Measurements from ENCODE around the gene PYGB.
"Not testable (repeated sequence)": the region's sequence is repeated elsewhere in the genome, so short reads cannot be mapped to it uniquely, and the experiment has no call there.

The PYGB gene

DNA sequence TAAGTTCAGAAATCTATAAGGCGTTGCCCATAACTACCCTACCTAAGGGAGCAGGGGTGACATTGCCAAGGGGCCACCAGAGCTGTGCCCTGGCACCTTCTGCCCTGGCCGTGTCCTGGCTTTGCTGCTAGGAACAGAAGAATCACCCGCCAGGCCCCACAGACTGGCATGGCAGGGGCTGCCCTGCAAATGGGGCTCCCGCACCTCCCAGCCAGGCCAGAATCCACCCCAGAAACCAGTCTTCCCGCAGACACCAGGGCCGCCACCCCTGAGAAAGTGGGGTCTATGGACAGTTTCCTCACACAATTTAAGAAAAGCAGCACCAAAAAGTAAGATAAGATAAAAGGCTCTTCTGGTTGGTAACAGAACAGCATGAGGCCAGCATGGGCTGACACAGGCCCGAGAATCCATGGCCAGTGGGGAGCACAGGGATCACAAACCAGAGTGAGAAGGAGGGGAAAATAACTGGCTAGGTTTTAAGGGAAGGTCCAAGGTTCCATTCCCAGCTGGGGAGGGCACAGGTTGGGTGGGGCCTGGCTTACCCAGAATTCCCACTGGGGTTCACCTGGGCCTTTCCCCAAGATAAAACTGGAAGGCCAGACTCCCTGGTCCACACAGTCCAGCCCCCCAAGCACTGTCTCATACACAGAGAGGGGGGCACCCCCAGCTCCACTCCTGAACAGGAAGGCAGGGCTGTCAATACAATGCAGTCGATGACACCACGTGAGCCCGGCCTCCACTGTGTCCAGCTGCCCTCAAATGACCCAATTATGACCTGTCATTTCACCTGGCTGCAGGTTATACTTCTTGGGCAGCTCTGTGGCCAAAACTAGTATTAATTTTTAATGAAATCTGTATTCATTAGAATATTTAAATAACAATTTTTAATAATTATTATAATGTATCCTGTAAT lies 59.4 kb downstream of the PYGB start:
- Histone ChIP-seq H3K4me1 (ENCODE audit: control insufficient read depth, insufficient read depth, low read length) (no peaks in the 10 kb centered on the region), H3K9me3 (ENCODE audit: control insufficient read depth, insufficient read depth, low read length) (no peaks in the 10 kb centered on the region), H3K27me3 (ENCODE audit: control insufficient read depth, insufficient read depth, low read length) (no peaks in the 10 kb centered on the region), H3K9ac (ENCODE audit: low read depth, low read length) (no peak overlapping the region), H3K36me3 (ENCODE audit: control insufficient read depth, insufficient read depth, low read length) (peaks cover 4% of the 10 kb centered on the region), H3K4me3 (ENCODE audit: low read depth, low read length) (no peak overlapping the region)

GRCh38 chr20:25308083-25308491 lies 60.2 kb downstream of the PYGB start:
- Histone ChIP-seq H3K27me3 (ENCODE audit: control insufficient read depth, insufficient read depth, low read length) (no peaks in the 10 kb centered on the region), H3K9me3 (ENCODE audit: control insufficient read depth, insufficient read depth, low read length) (no peaks in the 10 kb centered on the region), H3K9ac (ENCODE audit: low read depth, low read length) (no peak overlapping the region), H3K4me3 (ENCODE audit: low read depth, low read length) (no peak overlapping the region), H3K36me3 (ENCODE audit: control insufficient read depth, insufficient read depth, low read length) (peaks cover 4% of the 10 kb centered on the region), H3K4me1 (ENCODE audit: control insufficient read depth, insufficient read depth, low read length) (no peaks in the 10 kb centered on the region)

DNA sequence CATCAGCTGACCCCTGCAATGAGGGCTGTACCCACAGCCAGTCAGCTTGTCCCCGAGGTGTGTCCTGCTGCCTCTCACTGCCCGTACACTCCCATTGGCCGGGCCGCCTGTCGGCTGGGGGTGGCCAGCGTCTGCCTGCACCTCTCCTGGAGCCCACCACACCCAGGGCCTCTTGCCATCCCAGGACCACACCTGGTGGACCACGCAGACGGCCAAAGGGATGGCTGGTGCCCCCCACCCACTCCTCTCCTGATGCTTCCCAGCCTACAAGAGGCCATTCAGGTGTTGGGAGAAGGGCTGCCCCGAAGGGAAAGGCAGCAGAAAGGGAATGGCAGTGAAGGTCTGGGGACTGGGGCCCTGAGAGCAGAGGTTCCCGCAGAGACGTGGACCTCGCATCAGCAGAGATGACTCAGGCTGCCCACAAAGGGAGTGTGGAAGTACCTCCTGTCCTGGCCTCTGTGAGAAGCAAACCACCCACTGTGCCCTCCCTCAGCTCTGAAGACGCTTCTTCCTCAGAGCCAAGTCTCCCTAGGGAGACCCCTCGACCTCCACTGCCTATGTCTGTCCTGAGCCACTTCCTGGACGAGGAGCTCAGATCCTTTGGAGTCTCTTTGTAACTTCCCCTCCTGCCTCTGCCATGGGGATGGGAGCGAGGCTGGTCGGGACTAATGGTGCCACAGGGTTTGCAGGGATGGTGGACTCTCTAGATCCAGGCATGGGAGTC lies 60.9 kb downstream of the PYGB start:
- Histone ChIP-seq H3K9ac (ENCODE audit: low read depth, low read length) (no peak overlapping the region), H3K36me3 (ENCODE audit: control insufficient read depth, insufficient read depth, low read length) (peaks cover 4% of the 10 kb centered on the region), H3K27me3 (ENCODE audit: control insufficient read depth, insufficient read depth, low read length) (no peaks in the 10 kb centered on the region), H3K4me1 (ENCODE audit: control insufficient read depth, insufficient read depth, low read length) (no peaks in the 10 kb centered on the region), H3K4me3 (ENCODE audit: low read depth, low read length) (no peak overlapping the region), H3K9me3 (ENCODE audit: control insufficient read depth, insufficient read depth, low read length) (no peaks in the 10 kb centered on the region)

DNA sequence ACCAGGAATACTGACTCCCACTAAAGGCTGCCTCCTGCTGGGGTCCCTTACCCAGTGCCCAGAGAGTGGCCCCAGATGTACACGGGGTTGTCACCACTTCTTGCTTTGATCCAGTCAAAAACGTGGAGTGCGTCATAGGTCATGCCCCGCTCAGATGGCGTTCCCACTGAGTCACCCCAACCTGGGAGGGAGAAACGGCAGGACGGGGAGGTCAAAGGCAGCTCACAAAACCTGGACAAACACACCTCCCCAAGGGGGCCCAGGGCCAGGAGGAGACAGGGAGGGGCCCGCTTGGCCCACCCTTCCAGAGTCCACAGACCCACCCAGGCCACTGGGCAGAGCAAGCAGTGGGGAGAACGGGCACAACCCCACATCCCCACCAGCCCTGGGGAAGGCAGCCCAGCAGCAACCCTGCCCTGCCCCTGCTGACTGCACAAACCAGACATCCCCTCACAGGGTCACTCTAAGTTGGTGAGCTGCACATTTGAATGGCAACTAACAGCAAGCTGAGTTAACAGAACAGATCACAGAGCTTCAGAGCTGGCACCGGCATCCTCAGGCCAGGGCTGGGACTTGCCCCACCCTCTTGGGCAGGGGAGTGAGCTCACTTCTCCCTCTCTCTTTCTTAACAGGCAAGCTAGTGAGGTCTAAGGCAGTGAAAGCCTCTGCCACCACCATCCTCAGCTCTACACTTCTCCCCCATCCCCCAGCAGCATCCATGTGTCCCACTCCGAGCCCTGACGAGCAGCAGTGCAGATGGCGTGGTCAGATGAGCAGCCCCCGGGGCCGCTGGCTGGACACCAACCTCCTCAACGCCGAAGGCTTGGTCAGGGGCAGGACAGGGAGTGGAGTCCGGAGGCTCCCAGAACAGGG lies 61.7 kb downstream of the PYGB start:
- Histone ChIP-seq H3K4me3 (ENCODE audit: low read depth, low read length) (no peak overlapping the region), H3K36me3 (ENCODE audit: control insufficient read depth, insufficient read depth, low read length) (no peaks in the 10 kb centered on the region), H3K9ac (ENCODE audit: low read depth, low read length) (no peak overlapping the region), H3K4me1 (ENCODE audit: control insufficient read depth, insufficient read depth, low read length) (no peaks in the 10 kb centered on the region), H3K9me3 (ENCODE audit: control insufficient read depth, insufficient read depth, low read length) (no peaks in the 10 kb centered on the region), H3K27me3 (ENCODE audit: control insufficient read depth, insufficient read depth, low read length) (no peaks in the 10 kb centered on the region)

- Histone ChIP-seq H3K9me3 (ENCODE audit: control insufficient read depth, insufficient read depth, low read length) (no peaks in the 10 kb centered on the region), H3K9ac (ENCODE audit: low read depth, low read length) (no peak overlapping the region), H3K4me1 (ENCODE audit: control insufficient read depth, insufficient read depth, low read length) (no peaks in the 10 kb centered on the region), H3K36me3 (ENCODE audit: control insufficient read depth, insufficient read depth, low read length) (no peaks in the 10 kb centered on the region), H3K4me3 (ENCODE audit: low read depth, low read length) (no peak overlapping the region), H3K27me3 (ENCODE audit: control insufficient read depth, insufficient read depth, low read length) (no peaks in the 10 kb centered on the region)
Observed at GRCh38 chr20:25310268-25310920, 62.5 kb downstream of the PYGB start.

DNA sequence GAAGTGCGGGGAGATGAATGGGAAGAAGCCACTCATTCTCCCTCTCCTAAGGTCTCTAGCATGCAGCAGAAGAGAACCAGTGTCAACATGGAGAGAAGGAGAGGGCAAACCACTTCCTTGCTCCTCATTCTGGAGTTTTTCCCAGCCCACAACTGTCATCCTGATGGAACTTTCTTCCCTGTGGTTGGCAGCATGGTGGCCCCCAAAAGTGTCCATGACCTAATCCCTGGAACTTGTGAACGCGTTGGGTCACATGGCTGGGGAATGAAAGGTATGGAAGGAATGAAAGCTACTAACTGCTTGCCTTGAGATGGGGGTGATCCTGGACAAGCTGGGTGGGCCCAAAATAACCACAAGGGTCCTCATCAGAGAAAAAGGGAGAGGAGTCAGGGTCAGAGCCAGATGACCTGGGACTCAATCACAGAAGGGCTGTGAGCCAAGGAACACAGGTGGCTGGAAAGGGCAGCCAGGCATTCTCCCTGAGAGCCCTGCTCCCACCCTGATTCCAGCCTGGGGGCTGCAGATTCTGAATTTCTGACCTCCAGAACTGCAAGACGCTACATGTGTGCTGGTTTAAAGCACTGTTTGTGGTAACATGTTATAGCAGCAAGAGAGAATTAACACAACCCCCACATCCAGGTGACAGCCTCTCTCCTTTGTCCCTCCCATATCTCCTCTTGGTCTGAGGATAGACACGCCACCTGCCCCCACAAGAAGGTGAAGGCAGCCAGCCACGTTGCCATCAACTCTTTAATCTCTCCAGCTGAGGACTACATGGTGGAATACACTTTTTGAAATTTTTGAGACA lies 63.2 kb downstream of the PYGB start:
- Histone ChIP-seq H3K4me3 (ENCODE audit: low read depth, low read length) (no peak overlapping the region), H3K36me3 (ENCODE audit: control insufficient read depth, insufficient read depth, low read length) (no peaks in the 10 kb centered on the region), H3K27me3 (ENCODE audit: control insufficient read depth, insufficient read depth, low read length) (no peaks in the 10 kb centered on the region), H3K9ac (ENCODE audit: low read depth, low read length) (no peak overlapping the region), H3K4me1 (ENCODE audit: control insufficient read depth, insufficient read depth, low read length) (no peaks in the 10 kb centered on the region), H3K9me3 (ENCODE audit: control insufficient read depth, insufficient read depth, low read length) (no peaks in the 10 kb centered on the region)

DNA sequence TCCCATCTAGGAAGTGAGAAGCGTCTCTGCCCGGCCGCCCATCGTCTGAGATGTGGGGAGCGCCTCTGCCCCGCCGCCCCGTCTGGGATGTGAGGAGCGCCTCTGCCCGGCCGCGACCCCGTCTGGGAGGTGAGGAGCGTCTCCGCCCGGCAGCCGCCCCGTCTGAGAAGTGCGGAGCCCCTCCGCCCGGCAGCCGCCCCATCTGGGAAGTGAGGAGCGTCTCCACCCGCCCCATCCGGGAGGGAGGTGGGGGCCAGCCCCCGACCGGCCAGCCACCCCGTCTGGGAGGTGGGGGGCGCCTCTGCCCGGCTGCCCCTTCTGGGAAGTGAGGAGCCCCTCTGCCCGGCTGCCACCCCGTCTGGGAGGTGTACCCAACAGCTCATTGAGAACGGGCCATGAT lies 64.8 kb downstream of the PYGB start:
- not testable (repeated sequence) for H3K4me1 ChIP-seq (ENCODE audit: control insufficient read depth, insufficient read depth, low read length); H3K36me3 ChIP-seq (ENCODE audit: control insufficient read depth, insufficient read depth, low read length)

DNA sequence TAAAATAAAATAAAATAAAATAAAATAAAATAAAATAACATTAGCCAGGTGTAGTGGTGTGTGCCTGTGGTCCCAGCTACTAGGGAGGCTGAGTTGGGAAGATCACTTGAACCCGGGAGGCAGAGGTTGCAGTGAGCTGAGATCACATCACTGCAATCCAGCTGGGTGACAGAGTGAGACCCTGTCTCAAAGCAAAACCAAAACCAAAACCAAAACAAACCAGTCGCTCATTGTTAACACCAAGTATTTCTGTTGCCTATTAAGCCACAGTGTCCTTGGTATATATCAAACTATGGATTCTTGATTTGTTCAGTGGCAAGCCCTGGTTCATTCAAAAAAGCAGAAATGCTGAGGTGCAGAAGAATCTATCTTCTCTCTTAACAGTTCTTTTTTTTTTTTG lies 65.7 kb downstream of the PYGB start:
- Histone ChIP-seq H3K4me3 (ENCODE audit: low read depth, low read length) (no peak overlapping the region), H3K9me3 (ENCODE audit: control insufficient read depth, insufficient read depth, low read length) (no peaks in the 10 kb centered on the region), H3K36me3 (ENCODE audit: control insufficient read depth, insufficient read depth, low read length) (peaks cover 4% of the 10 kb centered on the region)

More for the DNA sequence above, 64.8 kb downstream of the PYGB start:
- not testable (repeated sequence) for H3K9me3 ChIP-seq (ENCODE audit: control insufficient read depth, insufficient read depth, low read length); H3K27me3 ChIP-seq (ENCODE audit: control insufficient read depth, insufficient read depth, low read length); H3K4me3 ChIP-seq (ENCODE audit: low read depth, low read length); H3K9ac ChIP-seq (ENCODE audit: low read depth, low read length)

GRCh38 chr20:25314497-25315417 lies 66.9 kb downstream of the PYGB start:
- Histone ChIP-seq H3K9ac (ENCODE audit: low read depth, low read length) (no peak overlapping the region), H3K4me3 (ENCODE audit: low read depth, low read length) (no peak overlapping the region), H3K36me3 (ENCODE audit: control insufficient read depth, insufficient read depth, low read length) (peaks cover 6% of the 10 kb centered on the region), H3K27me3 (ENCODE audit: control insufficient read depth, insufficient read depth, low read length) (no peaks in the 10 kb centered on the region), H3K4me1 (ENCODE audit: control insufficient read depth, insufficient read depth, low read length) (no peaks in the 10 kb centered on the region), H3K9me3 (ENCODE audit: control insufficient read depth, insufficient read depth, low read length) (no peaks in the 10 kb centered on the region)

More for the DNA sequence above, 65.7 kb downstream of the PYGB start:
- no peaks in the 10 kb centered on the region for H3K4me1 ChIP-seq (ENCODE audit: control insufficient read depth, insufficient read depth, low read length)
- no peaks in the 10 kb centered on the region for H3K27me3 ChIP-seq (ENCODE audit: control insufficient read depth, insufficient read depth, low read length)
- no peak overlapping the region for H3K9ac ChIP-seq (ENCODE audit: low read depth, low read length)
